HG02852 (cell line): ENCODE data around the gene RPLP2.

Source experiments
- ATAC-seq: cut with Tn5 transposase; IDR thresholded peaks from one replicate; pipeline ENCODE4 v1.9.1; 2021; ENCODE audit warnings: mild to moderate bottlenecking, moderate library complexity; ENCODE audit not compliant: unreplicated experiment

The RPLP2 gene

GRCh38 chr11:802693-803466 lies 6.9 kb upstream of the RPLP2 start:
- ATAC-seq, result no peak

GRCh38 chr11:803467-803742 lies 6.4 kb upstream of the RPLP2 start:
- ATAC-seq, result no peak

- ATAC-seq, result no peak
Observed at GRCh38 chr11:803770-804598, 5.8 kb upstream of the RPLP2 start.

- ATAC-seq, result no peak
Observed at GRCh38 chr11:804599-804964, 5.2 kb upstream of the RPLP2 start.

- no peak for ATAC-seq
Observed at GRCh38 chr11:808427-809286, 1.1 kb upstream of the RPLP2 start.

GRCh38 chr11:810040-810567 lies 337 bp downstream of the RPLP2 start:
- peak; percentile 11 for ATAC-seq

GRCh38 chr11:811446-812245 lies 1.9 kb downstream of the RPLP2 start:
- ATAC-seq, result no peak

GRCh38 chr11:812390-812789 lies 2.6 kb downstream of the RPLP2 start:
- no peak for ATAC-seq

- ATAC-seq, result no peak
Observed at GRCh38 chr11:813072-813455, 3.3 kb downstream of the RPLP2 start.

GRCh38 chr11:813456-814096 lies 3.8 kb downstream of the RPLP2 start:
- ATAC-seq, result no peak

- no peak for ATAC-seq
Observed at GRCh38 chr11:815675-816432, 6.1 kb downstream of the RPLP2 start.

- no peak for ATAC-seq
Observed at GRCh38 chr11:816433-816779, 6.6 kb downstream of the RPLP2 start.

- ATAC-seq, result no peak
Observed at GRCh38 chr11:818396-819128, 8.8 kb downstream of the RPLP2 start, which contains the start of gene PNPLA2. Gene PNPLA2 (plus strand): TSS chr11:818914. CDS start chr11:819719, 805 bp downstream.

GRCh38 chr11:819129-819931 lies 9.6 kb downstream of the RPLP2 start:
- peak; percentile 72 for ATAC-seq

GRCh38 chr11:819943-820649 lies 10.3 kb downstream of the RPLP2 start:
- ATAC-seq, result peak; percentile 60

GRCh38 chr11:820655-821511 lies 11.1 kb downstream of the RPLP2 start:
- no peak for ATAC-seq
